Psoas muscle (tissue), 8 donors: Measurements from ENCODE around the gene PMM2. TPM values are rescaled to one million over a fixed set of nuclear protein-coding genes. Genes with fewer than 3 reads are reported as not detected.
"Not testable (repeated sequence)": the region's sequence is repeated elsewhere in the genome, so short reads cannot be mapped to it uniquely, and the experiment has no call there.

Experiments used
- ATAC-seq, 4 donors: fragments of 200-7000 bp; cut with Tn5 transposase; one replicate each; pipeline ENCODE4 v1.9.1; 2020; ENCODE audit warnings: moderate library complexity in 3 of 4, mild to moderate bottlenecking in 2 of 4
- DNase-seq, 2 donors: peaks; one replicate each; pipeline ENCODE4 v3.0.0-alpha.2; 2020
- H3K27ac ChIP-seq: fragments of 200-600 bp; one replicate; pipeline ENCODE4 v1.8.0; 2022
- H3K27me3 ChIP-seq, 3 donors: fragments of 200-600 bp in 1 of 3; one replicate each; pipeline versions ENCODE4 v1.6.1 to v1.8.0; 2013 to 2022; ENCODE audit warnings: low read length in 2 of 3, mild to moderate bottlenecking in 2 of 3, moderate library complexity in 1 of 3; ENCODE audit not compliant: insufficient read depth in 3 of 3
- H3K36me3 ChIP-seq, 2 donors: fragments of 200-600 bp in 1 of 2; one replicate each; pipeline versions ENCODE4 v1.6.1 to v1.8.0; 2013 to 2022; ENCODE audit warnings: low read depth in 1 of 2, mild to moderate bottlenecking in 1 of 2, moderate library complexity in 1 of 2; ENCODE audit not compliant: insufficient read depth in 1 of 2
- H3K4me1 ChIP-seq: fragments of 200-600 bp; one replicate; pipeline ENCODE4 v1.8.0; 2022
- H3K4me3 ChIP-seq: fragments of 200-600 bp; one replicate; pipeline ENCODE4 v1.8.0; 2022; ENCODE audit warnings: mild to moderate bottlenecking
- H3K9me3 ChIP-seq: fragments of 200-600 bp; one replicate; pipeline ENCODE4 v1.8.0; 2022
- CTCF ChIP-seq: fragments of 200-600 bp; IDR thresholded peaks from one replicate; pipeline ENCODE4 v1.8.0; 2022; ENCODE audit warnings: antibody characterized with exemption
- WGBS, 3 donors: extraction: QIAGEN DNeasy Blood & Tissue Kit; methylation state at CpG; one replicate each; pipeline versions ENCODE4 v1.1.6 to v1.1.7; 2013; 5-methylcytosine and 5-hydroxymethylcytosine counted together
- intact Hi-C, 2 donors: fragments of 100-400 bp; cut with DNase I; formaldehyde crosslinking; loops; one replicate each; pipeline versions ENCODE4 v1.11.0 to v1.14.2; 2022
- long read RNA-seq, 2 donors: library from polyadenylated mRNA; unstranded; transcript quantifications; one replicate each; pipeline ENCODE4 v2.0.0, GENCODE V29; 2021
- polyA plus RNA-seq, 3 donors: library from polyadenylated mRNA; stranded (reverse); fragments of 200-250 nt; gene quantifications; one replicate each; pipeline ENCODE4 v1.2.3, GENCODE V29; 2013
- total RNA-seq, 4 donors: library from RNA; stranded (reverse); fragmentation: NEBNext Ultra II Directional in 2 of 4; extraction: Animal tissue kit (Norgen Biotek cat#: 25700) in 2 of 4; gene quantifications; one replicate each; pipeline versions ENCODE4 v1.2.1 to v1.2.4, GENCODE V29; 2021 to 2023
- donor health status: healthy with polysubstance abuse.
- donor health status: DM: no; HTN: no; CAD: no; lungs with moderate emphysema.
- donor health status: Bipolar disorder and iron deficiency.
- donor health status: healthy.
- donor health status: DM: yes; HTN: yes; CAD: no.
- donor health status: DM: no; HTN: no; CAD: no.
- donor health status: DM: no; HTN: no; CAD: no.
- donor health status: DM: yes; HTN: yes; CAD: no.

PMM2 gene
- 10 to 100 TPM in 3 of 4 donors, 1 to 10 TPM in 1; 8.5 to 32.3 (median 21.0) TPM for total RNA-seq
- polyA plus RNA-seq: 10 to 100 TPM; 15.0 to 19.7 (median 16.4) TPM
- long read RNA-seq, donor 1, transcript PMM2-201 (8 exons, 2,313 nt): major isoform, 9 of 12 reads
- long read RNA-seq, donor 1, partial matches to known transcripts: 0 of 12 reads
- long read RNA-seq, donor 1, other reads (novel, unspliced or antisense): 2 of 12 reads
- long read RNA-seq, donor 2, transcript PMM2-201 (8 exons, 2,313 nt): major isoform, 38 of 49 reads
- long read RNA-seq, donor 2, partial matches to known transcripts: 2 of 49 reads
- long read RNA-seq, donor 2, other reads (novel, unspliced or antisense): 6 of 49 reads

GRCh38 chr16:8797364-8798173, at the start of gene PMM2, which contains the start of gene TMEM186:
Gene PMM2, plus strand, starts transcription at chr16:8797839. Its CDS starts 44 bp downstream, at chr16:8797883.
Gene TMEM186, minus strand, starts transcription at chr16:8797639. Its CDS starts 25 bp downstream, at chr16:8797614.
- no peak for TF ChIP-seq CTCF
- peaks cover 22% of the 10 kb centered on the region for H3K4me1 ChIP-seq
- H3K36me3 ChIP-seq: peaks cover 8 to 25% of the 10 kb centered on the region in 2 donors
- no peaks in the 10 kb centered on the region for H3K27me3 ChIP-seq
- WGBS, 3 donors: 0 to 1% (median 0%) methylated on average over 57 to 61 of the region's 61 CpGs
- H3K9me3 ChIP-seq: no peaks in the 10 kb centered on the region
- ATAC-seq (peak; percentile 98 to 100 (median 99)), DNase-seq (peak; percentile 96 to 98)
- peak within 1 kb of the TSS; percentile 100 for H3K4me3 ChIP-seq
- H3K27ac ChIP-seq: peak within 1 kb of the TSS; percentile 93
- intact Hi-C loops: loop anchor here (5.0 to 10.0 kb wide), 7 partner anchors 70 to 1945 kb away; partner anchors contain the start of genes ABAT (in 1 of the 2), CARHSP1 (in 1 of the 2), LITAFD (in 1 of the 2) and NUBP1 (in 1 of the 2)

- H3K4me1 ChIP-seq, DNase-seq, H3K27ac ChIP-seq, H3K36me3 ChIP-seq, ATAC-seq, intact Hi-C loops, H3K27me3 ChIP-seq, H3K9me3 ChIP-seq, H3K4me3 ChIP-seq: not testable (repeated sequence)
- 88 to 96% (median 94%) methylated on average over 9 of the region's 9 CpGs for WGBS, 3 donors
Observed at GRCh38 chr16:8748944-8749343, 48.7 kb upstream of the PMM2 start.

DNA sequence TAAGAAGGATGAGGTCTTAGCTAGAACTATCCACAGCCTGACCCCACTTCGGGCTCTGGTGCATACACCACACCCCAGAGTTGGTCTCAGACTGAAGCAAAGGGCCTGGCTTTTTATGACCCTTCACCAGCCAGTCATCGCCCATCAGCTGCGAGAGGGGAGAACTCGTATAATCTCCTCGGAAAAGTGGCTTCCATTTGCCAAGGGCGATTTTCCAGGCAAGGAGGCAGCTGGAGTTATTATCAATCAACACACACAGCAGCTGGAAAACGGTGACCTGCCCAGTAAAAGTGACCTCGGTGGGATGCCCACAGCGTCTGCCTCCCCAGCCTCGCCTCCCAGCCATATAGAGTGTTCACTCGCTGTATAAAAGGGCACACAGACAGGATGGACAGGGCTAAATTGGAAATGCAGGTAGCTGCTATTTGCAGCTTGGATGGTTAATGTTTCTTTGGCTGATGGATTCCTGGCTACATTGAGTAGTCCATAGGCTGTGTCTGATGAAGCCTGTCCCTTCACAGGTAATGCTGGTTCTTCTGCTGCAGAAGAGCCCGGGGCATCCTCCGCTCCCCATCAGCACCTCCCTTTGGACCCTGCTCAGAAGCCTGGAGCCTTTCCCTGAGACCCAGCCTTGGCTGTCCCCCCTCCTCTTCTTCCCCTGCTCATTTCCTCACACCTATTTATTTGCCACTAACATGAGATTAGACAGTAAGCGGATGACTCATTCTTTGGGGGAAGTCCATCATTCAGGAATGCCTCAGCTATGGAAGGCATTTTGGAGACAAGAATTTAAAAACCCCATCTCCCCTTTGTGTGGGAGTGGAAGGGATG, 45.9 kb upstream of the PMM2 start:
- no peak for TF ChIP-seq CTCF
- Histone ChIP-seq H3K27ac (no peak overlapping the region), H3K9me3 (no peaks in the 10 kb centered on the region), H3K4me1 (no peaks in the 10 kb centered on the region), H3K4me3 (no peak overlapping the region), H3K27me3 (no peaks in the 10 kb centered on the region), H3K36me3 (peaks cover 0 to 6% of the 10 kb centered on the region in 2 donors)
- ATAC-seq (no peak), DNase-seq (no peak)
- WGBS, 3 donors: 56 to 65% (median 63%) methylated on average over 14 of the region's 14 CpGs
- intact Hi-C loops: no loop called here

GRCh38 chr16:8752706-8753105, 44.9 kb upstream of the PMM2 start:
- no peak for TF ChIP-seq CTCF
- Histone ChIP-seq H3K4me1 (no peaks in the 10 kb centered on the region), H3K36me3 (peaks cover 0 to 11% of the 10 kb centered on the region in 2 donors), H3K4me3 (no peak overlapping the region), H3K27me3 (no peaks in the 10 kb centered on the region), H3K9me3 (no peaks in the 10 kb centered on the region), H3K27ac (no peak overlapping the region)
- DNase-seq (no peak), ATAC-seq (no peak)
- 38 to 56% (median 39%) methylated on average over 2 of the region's 2 CpGs for WGBS, 3 donors
- intact Hi-C loops: no loop called here
